Fibroblast of the aortic adventitia (primary cell): ENCODE results near the gene CORO7. TPM values are rescaled to one million over a fixed set of nuclear protein-coding genes. Genes with fewer than 3 reads are reported as not detected.

Source experiments
- DNase-seq: peaks from one replicate; pipeline ENCODE4 v3.0.0-alpha.2; 2010; ENCODE audit warnings: low read depth
- H3K4me3 ChIP-seq: 2 replicates; pipeline ENCODE4 v1.5.1; 2011; ENCODE audit warnings: low read depth, mild to moderate bottlenecking, control low read depth, low read length, moderate library complexity
- total RNA-seq: library from RNA; depleted of rRNA; stranded (reverse); fragments of >200 nt; gene quantifications from 2 replicates; pipeline ENCODE4 v1.2.3, GENCODE V29; 2012; ENCODE audit warnings: low replicate concordance
- TF ChIP-seq, protein P1 (sequence below): IDR thresholded peaks from 2 replicates; pipeline ENCODE4 v1.5.1; 2011; ENCODE audit warnings: mild to moderate bottlenecking, low read length, control low read depth, inconsistent platforms; ENCODE audit not compliant: insufficient read depth

The CORO7 gene
- total RNA-seq, 1 donor, result 16.7 TPM

DNA sequence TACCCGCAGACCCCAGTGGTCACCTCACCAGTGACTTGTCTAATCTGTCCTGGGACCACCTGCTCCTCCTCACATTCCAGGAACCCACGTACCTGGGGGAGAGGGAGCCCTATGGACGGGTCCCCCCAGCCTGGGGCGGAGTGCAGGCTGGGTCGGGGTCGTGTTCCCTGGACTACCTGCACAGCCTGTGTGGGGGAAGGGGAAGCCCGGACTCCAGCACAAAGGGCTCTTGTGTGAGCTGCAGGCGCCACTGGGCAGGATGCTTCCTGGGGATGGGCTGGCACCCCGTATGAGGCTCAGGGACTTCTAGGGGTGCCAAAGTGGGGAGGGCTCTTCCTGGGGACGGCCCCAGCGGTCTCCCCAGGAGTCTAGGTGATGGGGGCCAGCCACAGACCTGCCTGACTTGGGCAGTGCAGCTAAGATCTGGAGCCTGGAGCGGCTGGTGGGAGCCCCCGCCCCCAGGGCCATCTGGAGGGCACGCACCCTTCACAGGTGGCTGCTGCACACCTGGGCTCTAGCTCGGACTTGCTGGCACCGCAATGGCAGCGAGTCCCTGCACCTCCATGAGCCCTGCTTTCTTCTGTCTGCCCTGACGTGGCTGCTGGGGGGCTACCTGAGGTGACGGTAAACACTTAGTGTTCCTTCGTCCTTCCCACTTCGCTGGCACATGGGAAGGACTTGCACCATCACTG, 37.3 kb downstream of the CORO7 start:
- H3K4me3 ChIP-seq, result no peak overlapping the region
- no peak for DNase-seq
- TF ChIP-seq, protein P1, sequence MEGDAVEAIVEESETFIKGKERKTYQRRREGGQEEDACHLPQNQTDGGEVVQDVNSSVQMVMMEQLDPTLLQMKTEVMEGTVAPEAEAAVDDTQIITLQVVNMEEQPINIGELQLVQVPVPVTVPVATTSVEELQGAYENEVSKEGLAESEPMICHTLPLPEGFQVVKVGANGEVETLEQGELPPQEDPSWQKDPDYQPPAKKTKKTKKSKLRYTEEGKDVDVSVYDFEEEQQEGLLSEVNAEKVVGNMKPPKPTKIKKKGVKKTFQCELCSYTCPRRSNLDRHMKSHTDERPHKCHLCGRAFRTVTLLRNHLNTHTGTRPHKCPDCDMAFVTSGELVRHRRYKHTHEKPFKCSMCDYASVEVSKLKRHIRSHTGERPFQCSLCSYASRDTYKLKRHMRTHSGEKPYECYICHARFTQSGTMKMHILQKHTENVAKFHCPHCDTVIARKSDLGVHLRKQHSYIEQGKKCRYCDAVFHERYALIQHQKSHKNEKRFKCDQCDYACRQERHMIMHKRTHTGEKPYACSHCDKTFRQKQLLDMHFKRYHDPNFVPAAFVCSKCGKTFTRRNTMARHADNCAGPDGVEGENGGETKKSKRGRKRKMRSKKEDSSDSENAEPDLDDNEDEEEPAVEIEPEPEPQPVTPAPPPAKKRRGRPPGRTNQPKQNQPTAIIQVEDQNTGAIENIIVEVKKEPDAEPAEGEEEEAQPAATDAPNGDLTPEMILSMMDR, result no peak

DNA sequence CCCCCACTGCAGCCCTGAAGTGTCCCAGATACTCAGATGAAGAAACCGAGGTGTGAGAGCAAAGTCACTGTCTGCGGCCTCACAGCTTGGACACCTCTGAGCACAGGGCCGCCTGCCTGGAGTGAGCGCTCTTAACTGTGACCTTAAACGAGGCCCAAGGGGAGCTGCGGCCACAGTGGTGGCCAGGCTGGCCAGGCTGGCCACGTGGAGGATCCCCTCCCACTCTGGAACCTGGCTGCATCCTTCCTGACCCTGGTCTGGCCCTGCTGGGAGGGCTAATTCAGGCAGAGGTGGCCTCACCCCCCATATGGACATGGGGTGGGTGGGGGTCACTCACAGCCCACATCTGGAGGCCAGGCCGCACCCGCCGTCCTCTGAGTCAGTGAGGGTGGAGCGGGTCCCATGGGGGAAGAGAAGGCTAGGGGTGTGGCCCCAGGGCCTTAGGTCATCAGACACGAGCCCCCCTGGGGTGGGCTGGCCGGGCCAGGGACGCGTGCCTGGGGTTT, 38.2 kb downstream of the CORO7 start:
- TF ChIP-seq, protein P1, result no peak
- peak; percentile 77 for DNase-seq

DNA sequence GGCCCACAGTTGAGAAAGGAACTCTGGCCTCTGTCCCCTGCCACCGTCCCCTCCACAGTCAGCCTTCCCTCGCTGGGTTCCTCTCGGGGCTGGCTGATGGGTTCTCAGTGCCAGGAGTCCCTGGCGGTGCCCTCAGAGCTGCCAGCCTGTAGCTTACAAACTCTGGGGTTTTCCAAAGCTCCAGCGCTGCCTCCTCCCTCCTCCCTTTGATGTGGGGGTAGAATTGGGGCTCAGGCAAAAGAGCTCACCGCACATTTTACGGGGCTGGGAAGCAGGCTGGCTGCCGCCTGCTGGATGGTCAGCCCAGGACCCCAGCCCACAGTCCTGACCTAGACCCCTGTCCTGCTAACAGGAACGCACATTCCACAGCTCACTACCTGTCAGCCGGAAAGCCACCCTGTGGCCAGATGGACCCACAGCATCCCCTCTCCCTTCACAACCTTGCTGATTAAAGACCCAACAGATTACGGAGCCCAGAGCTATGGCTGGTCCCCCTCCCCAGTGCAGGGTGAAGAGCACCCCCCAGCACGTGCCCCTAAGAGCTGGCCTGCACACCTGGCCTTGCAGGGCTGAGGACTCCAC, 38.7 kb downstream of the CORO7 start:
- peak overlapping the region; percentile 37 for H3K4me3 ChIP-seq
- TF ChIP-seq, protein P1, result peak; percentile 33
- DNase-seq, result no peak

More for the DNA sequence above, 38.2 kb downstream of the CORO7 start:
- peak overlapping the region; percentile 22 for H3K4me3 ChIP-seq

DNA sequence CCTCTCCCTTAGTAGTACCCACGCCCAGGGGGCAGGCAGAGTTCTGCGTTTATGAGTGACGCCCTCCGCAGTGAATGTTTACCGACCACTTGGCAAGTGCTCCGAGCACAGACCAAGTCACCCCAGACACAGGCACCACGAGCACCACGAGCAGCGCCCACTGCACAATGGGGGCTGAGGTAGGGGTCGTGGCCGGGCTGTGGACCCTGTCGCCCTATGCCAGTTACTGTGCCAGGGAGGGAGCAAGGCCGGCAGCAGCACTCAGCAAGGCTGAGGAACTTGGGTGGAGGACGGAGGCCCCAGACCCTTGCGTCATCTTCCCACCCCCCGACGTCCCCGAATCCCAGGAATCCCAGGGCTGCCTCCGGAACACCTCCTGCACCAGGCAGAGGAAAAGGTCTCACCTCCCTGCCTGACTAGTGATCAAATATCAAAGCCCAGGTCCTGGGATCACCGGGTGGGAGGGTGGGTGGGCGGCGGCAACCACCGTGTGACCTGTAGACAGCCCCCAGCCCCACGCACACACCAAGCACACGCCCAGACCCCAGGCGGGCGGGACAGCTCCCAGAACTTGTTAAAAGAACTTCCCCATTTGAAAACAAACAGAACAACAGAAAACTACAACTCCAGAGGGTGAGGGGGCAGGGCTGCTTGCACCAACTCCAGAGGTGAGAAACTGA, 39.4 kb downstream of the CORO7 start:
- TF ChIP-seq, protein P1, result no peak
- peak overlapping the region; percentile 65 for H3K4me3 ChIP-seq
- peak; percentile 58 for DNase-seq

DNA sequence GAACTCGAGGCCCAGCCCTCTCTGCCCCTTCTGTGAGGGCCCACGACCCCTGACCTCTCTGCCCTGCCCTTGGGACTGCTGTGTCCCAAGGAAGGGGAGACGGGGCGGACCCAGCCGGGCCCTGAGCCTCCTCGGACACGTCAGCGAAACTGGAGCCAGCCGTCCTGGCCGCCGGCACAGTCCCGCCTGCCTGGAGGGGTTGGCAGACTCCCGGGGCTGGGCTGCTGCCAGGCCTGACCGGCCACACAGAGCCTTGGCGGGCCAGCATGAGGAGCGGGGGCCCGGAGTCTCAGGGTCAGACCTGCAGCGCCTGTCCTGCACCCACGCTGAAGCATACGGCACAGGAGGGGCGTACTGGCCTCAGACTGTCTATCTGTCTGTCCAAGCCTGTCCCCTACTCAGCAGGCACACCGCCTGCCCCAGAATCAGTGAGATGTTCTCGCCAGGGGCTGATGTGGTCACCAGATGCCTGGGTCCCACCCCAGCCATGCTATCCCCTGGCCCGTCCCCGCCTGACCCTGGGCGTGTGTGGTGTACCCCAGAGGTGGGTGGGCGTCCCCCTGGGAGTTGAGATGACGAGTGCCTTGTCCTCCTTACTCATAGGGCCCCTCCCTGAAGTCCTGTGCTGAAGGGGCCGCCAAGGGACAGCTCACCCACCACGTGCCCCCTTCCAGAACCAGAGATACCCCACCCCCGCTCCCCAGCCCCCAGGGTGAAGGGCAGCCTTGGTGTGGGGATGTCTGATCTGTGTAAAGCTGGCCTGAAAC, 40.1 kb downstream of the CORO7 start:
- TF ChIP-seq, protein P1, result no peak
- DNase-seq, result peak; percentile 94
- peak overlapping the region; percentile 65 for H3K4me3 ChIP-seq

DNA sequence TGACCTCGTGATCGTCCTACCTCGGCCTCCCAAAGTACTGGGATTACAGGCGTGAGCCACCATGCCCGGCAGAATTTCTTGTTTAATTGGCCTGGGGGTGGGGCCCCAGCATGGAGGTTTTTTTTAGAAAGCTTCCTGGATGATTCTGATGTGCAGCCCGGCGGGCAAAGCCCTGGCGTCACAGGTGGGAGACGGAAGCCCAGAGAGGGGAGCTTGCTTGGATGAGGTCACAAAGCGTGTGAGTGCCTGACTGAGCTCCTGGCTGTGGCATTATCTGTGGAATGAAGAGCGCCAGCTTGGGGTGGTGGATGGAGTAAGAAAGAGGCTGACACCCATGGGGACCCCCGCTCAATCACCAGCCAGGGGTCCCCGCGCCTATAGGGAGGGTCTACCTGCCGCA, 40.7 kb downstream of the CORO7 start:
- H3K4me3 ChIP-seq, result peak overlapping the region; percentile 62
- DNase-seq, result peak; percentile 73
- TF ChIP-seq, protein P1, result no peak
